Stimulated activated effector memory CD8-positive, alpha-beta T cell treated with anti-CD3 and anti-CD28 coated beads, Interleukin-12 subunit alpha, Interleukin-12 subunit beta, amount 100 ng/mL, for 72 hours (primary cell): ENCODE data around the gene LYRM9.
A peak's percentile ranks its signal among the peaks of the same experiment; 100 is the strongest.

Experiments used
- ATAC-seq: fragments of 150-1000 bp; cut with Tn5 transposase; 2 replicates; pipeline ENCODE4 v1.10.0; 2021
- DNase-seq, 2 donors: peaks; one replicate each; pipeline ENCODE4 v3.0.0; 2021 to 2022; ENCODE audit warnings: low spot score in 2 of 2
- H3K27ac Mint-ChIP-seq: one replicate; pipeline ENCODE4 v1.8.0; 2022; ENCODE audit warnings: mild to moderate bottlenecking, mixed read lengths
- H3K36me3 Mint-ChIP-seq: one replicate; pipeline ENCODE4 v1.8.0; 2022; ENCODE audit warnings: mild to moderate bottlenecking, mixed read lengths
- H3K4me1 Mint-ChIP-seq: one replicate; pipeline ENCODE4 v1.8.0; 2022; ENCODE audit warnings: mixed read lengths
- H3K4me3 Mint-ChIP-seq: one replicate; pipeline ENCODE4 v1.8.0; 2022; ENCODE audit warnings: mild to moderate bottlenecking, mixed read lengths
- H3K9me3 Mint-ChIP-seq: one replicate; pipeline ENCODE4 v1.8.0; 2022; ENCODE audit warnings: mixed read lengths

Gene LYRM9

DNA sequence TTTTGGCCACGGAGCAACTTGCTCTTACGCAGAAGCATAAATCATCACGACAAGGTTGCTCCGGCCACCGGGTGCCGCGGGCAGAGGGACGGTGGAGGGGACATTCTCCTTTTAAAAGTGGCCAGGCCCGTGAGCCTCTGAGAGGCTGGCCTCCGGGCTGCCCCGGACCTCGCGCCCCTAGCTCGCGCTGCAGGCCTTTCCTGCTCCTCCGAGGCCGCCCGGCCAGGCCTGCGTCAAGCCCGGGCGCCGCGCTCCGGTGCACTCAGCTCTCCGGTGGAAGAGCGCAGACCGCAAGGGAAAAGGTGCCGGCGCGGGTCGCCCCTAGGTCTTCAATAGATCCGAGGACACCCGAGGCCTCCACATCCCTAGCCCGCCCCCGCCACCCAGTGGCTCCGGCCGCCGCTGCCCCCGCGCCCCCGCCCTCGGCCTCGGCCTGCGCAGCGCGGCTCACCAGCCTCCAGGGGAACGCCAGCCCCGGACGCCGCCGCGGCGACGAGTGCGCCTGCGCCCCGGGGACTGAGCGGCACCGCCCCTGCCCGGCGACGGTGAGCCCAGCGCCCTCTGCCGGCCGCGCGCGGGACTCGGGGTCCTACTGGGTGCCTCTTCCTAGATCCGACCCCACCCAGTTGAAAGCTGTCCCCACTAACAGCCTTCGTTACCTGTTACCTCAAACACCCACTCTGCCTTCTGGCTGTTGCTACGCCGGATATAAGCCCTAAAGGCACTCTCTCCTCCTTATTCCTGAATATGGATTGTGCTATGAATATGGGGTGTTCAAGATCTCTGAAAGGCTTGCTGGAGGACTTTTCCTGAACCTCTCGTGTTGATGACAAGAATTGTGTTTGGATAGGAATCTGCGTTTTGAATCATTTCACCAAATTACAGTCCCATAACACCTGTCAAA lies at the start of gene LYRM9:
LYRM9 (minus strand) TSS at position 500 of the 904 bp plus-strand sequence. CDS start 10,671 bp downstream, outside the sequence.
- no peaks in the 10 kb centered on the region for H3K9me3 Mint-ChIP-seq
- peak; percentile 97 to 99 for DNase-seq
- peaks cover 6% of the 10 kb centered on the region for H3K36me3 Mint-ChIP-seq
- H3K4me1 Mint-ChIP-seq = peaks cover 21% of the 10 kb centered on the region
- H3K27ac Mint-ChIP-seq = peak within 1 kb of the TSS; percentile 75
- ATAC-seq = peak; percentile 97
- H3K4me3 Mint-ChIP-seq = peak within 1 kb of the TSS; percentile 72

DNA sequence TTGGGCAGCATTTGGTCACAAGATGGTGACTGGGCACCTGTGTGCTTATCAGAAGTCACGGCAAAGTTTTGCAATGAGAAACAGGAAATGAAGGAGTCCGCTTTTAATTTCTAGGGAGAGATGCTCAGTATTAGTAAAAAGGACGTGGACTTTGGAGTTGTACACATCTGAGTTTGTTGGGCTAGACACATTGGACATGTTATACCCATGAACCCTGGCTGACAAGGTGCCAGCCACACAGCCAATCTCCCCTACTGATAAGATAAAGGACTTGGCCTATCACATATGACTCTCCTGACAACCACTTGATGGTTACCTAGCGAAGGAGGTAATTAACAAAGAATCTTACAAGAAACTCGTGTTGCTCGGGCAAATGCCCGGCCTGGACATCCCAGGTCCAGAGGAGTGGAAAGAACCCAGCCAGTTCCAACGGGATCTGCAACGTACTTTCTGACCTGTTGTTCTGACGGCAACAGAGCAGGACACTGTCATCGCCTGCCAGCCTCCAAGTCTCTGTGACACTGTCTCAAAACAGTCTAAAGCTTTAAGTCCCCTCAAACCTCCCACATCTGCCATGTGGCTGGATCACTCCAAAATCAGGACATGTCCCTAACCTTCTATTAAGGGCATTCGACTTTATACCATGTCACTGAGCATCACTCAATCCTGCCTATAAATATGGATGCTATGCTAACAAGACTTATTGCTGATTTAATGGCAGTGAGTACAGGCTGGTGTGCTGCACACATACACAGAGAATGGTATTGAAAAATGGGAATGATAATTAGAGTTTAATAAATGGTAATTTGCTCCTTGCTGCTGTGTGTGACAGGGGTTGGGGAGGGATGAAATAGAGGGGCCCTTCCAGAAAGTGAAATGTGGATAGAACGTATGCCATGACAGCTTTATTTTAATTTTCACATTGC lies 47.6 kb upstream of the LYRM9 start:
- Mint-ChIP-seq H3K4me1 (peaks cover 6% of the 10 kb centered on the region), H3K27ac (no peak overlapping the region), H3K36me3 (no peaks in the 10 kb centered on the region), H3K9me3 (no peaks in the 10 kb centered on the region), H3K4me3 (no peak overlapping the region)
- no peak for ATAC-seq
- no peak for DNase-seq

DNA sequence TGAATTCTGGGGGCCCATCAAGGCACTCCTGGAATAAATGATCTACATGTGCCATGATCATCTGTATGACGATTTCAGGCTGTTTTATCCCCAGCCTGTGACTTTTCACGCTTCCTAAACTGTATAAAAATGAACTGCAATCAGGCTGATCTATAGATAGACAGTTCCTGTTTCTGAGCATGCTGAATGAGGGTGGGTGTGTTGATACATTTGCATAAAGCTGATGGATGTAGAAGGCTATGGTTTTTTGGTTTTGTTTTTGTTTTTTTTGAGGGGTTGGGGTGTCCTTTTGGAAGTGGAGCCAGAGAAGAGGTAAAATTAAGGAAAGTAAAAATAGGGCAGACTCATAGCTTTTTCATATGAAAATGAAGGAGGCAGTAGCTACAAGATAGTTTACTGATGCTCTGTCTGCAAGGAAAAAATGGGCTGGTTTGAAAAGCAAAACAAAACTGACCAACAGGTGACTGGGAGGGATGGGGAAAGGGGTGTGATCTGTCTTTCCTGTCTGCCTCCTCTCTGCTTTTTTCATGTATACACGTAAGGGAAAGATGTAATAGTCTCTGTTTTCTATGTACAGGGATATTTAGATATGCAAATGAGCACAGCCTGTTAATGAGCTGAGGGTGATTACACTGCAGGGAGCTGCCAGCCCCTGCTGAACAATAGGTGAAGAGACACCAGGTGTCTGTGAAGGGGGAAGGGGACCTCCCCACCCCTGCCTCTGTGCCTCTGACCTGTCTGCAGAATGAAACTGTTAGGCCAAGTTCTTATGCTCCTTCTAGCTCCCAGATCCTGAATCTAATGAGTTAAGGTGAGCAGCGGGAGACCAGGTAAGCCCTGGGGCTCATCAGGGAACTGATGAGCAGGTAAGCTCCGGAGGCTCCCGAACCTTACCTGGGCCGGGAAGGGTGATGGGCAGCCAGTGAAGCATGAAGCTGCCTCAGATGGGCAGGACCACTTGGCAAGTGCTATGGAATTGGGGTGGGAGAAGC lies 46.6 kb upstream of the LYRM9 start:
- no peak overlapping the region for H3K4me3 Mint-ChIP-seq
- DNase-seq (no peak), ATAC-seq (no peak)
- no peak overlapping the region for H3K27ac Mint-ChIP-seq
- H3K9me3 Mint-ChIP-seq = no peaks in the 10 kb centered on the region
- no peaks in the 10 kb centered on the region for H3K36me3 Mint-ChIP-seq
- peaks cover 6% of the 10 kb centered on the region for H3K4me1 Mint-ChIP-seq

DNA sequence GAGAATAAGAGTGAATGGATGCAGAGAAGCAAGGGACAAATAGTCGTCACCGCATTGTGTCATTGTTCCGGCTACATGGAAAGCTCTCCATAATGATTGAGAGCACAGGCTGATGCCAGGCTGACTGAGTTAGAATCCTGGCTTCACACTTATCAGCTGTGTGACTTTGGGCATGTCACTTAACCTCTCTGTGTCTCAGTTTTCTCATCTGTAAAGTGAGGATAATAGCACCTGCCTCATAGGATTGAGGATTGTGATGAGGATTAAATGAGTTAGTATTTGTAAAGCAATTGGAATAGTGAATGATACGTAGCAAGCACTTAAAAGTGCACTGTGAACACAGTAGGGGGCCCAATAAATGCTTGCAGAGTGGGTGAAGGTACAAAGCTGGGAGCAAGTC lies 45.7 kb upstream of the LYRM9 start:
- ATAC-seq (no peak), DNase-seq (no peak)
- Mint-ChIP-seq H3K4me1 (peaks cover 6% of the 10 kb centered on the region), H3K27ac (no peak overlapping the region), H3K9me3 (no peaks in the 10 kb centered on the region), H3K4me3 (no peak overlapping the region), H3K36me3 (no peaks in the 10 kb centered on the region)

DNA sequence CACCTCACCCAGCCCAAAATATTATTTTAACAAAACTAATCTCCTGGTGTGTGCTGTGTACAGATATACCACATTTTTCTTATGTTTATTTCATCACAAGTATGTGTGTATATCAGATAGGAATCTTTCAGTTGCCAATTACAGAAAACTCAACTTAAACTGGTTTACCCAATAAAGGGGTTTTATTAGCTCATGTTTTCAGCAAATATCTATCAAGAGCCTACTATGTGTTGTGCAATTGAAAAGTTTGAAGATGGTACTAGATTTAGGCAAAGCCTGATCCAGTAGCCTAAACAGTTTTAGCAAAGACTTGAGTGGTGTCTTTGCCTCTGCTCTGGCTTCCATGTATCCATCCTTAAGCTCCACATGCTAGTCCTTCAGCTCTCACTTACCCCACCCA lies 45.1 kb upstream of the LYRM9 start:
- H3K4me3 Mint-ChIP-seq = no peak overlapping the region
- no peaks in the 10 kb centered on the region for H3K9me3 Mint-ChIP-seq
- H3K4me1 Mint-ChIP-seq = peaks cover 6% of the 10 kb centered on the region
- H3K27ac Mint-ChIP-seq = no peak overlapping the region
- DNase-seq (no peak), ATAC-seq (no peak)
- no peaks in the 10 kb centered on the region for H3K36me3 Mint-ChIP-seq

DNA sequence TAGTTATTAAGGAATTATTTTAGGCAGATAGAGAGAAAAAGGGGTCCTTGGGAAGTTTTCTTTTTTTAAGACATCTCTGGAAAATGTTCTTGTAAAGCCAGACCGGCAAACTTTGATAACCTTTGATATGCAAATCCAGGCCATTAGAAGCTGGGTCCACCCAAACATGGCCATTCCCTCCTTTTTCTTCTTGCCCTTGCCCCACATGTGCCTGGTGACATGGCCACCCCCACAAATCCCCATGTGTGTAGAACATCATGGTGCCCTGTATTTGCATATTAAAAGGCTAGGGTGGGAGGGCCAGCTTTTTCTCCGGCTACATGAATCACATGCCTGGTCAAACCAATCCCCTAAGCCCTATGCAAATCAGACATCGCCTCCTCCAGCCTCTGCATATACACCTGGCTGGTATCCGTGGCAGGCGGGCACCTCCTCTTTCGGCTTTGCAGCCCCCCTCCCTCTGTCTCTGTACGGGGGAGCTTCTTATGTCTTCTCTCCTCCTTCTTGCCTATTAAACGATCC lies 43.9 kb upstream of the LYRM9 start:
- Mint-ChIP-seq H3K4me1 (peaks cover 6% of the 10 kb centered on the region), H3K9me3 (no peaks in the 10 kb centered on the region), H3K27ac (no peak overlapping the region), H3K36me3 (no peaks in the 10 kb centered on the region), H3K4me3 (no peak overlapping the region)
- ATAC-seq = no peak
- DNase-seq = no peak

DNA sequence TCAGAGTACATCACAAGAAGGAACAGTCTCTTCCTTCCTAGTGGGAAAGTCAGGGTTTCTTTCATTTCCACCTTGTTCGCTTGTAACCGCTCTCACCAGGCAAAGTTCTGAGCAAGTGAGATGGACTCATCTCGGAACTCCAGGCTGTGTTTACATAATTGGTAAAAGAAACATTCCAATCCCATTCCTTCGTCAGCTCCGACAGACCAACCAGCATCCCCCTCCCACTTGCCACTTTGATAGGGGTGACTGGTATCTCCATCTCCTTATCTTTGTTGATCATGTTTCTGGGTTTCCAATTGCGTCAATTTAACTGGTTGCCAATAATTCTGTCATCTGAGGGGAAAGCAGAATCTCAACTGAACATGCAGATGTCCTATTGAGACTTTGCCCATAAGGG lies 36.8 kb upstream of the LYRM9 start:
- DNase-seq (no peak), ATAC-seq (no peak)
- Mint-ChIP-seq H3K36me3 (no peaks in the 10 kb centered on the region), H3K9me3 (no peaks in the 10 kb centered on the region), H3K4me1 (no peaks in the 10 kb centered on the region), H3K27ac (no peak overlapping the region), H3K4me3 (no peak overlapping the region)

DNA sequence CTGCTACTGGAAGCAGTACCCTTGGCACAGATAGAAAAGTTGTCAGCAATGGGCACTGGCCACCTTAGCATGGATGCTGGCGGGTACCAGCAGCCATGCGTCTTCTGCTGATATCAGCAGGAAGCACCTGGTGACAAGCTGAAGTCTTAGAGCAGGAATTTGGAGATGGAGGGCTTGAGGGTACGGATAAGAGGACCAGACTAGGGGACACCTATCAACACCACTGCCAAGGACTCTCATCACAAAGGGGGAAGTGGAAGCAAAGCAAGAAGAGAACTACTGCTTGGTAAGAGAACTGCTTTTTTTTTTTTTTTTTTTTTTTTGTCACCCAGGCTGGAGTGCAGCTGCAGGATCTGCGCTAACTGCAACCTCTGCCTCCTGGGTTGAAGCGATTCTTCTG lies 35.4 kb upstream of the LYRM9 start:
- H3K9me3 Mint-ChIP-seq = no peaks in the 10 kb centered on the region
- DNase-seq (no peak), ATAC-seq (no peak)
- no peak overlapping the region for H3K4me3 Mint-ChIP-seq
- no peaks in the 10 kb centered on the region for H3K4me1 Mint-ChIP-seq
- no peaks in the 10 kb centered on the region for H3K36me3 Mint-ChIP-seq
- H3K27ac Mint-ChIP-seq = no peak overlapping the region

DNA sequence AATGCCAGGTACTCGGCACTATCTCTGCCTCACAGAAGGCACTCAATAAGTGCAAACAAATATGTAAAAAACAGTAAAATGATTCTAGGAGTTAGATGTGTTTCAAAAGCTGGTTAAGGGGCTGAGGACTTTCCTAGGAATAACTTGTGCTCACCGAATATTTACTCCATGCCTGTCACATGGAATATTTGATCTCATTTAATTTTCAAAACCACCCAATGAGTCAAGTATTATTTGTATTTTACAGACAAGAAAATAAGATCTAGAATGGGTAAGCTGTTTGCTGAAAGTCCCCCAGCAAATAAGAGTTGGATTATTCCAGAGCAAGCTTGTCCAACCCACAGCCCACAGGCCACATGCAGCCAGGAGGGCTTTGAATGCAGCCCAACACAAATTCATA lies 34.6 kb upstream of the LYRM9 start:
- no peaks in the 10 kb centered on the region for H3K4me1 Mint-ChIP-seq
- no peak overlapping the region for H3K27ac Mint-ChIP-seq
- DNase-seq (no peak), ATAC-seq (no peak)
- no peaks in the 10 kb centered on the region for H3K36me3 Mint-ChIP-seq
- no peaks in the 10 kb centered on the region for H3K9me3 Mint-ChIP-seq
- no peak overlapping the region for H3K4me3 Mint-ChIP-seq

DNA sequence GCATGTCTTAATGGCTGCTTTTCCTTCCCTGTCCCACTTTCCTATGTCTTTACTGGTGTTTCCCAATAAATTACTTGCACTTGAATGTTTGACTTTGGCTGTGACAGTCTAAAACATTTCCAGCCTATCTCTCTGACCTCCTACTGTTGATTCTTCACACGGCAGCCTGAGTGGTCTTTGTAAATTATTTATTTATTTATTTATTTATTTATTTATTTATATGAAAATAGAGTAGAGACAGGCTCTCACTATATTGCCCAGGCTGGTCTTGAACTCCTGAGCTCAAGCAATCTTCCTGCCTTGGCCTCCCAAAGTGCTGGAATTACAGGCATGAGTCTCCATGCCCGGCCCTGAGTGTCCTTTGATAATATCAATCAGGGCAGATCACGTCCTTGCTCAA lies 28.4 kb upstream of the LYRM9 start:
- H3K4me3 Mint-ChIP-seq = no peak overlapping the region
- DNase-seq (no peak), ATAC-seq (no peak)
- H3K27ac Mint-ChIP-seq = no peak overlapping the region
- H3K4me1 Mint-ChIP-seq = no peaks in the 10 kb centered on the region
- no peaks in the 10 kb centered on the region for H3K9me3 Mint-ChIP-seq
- no peaks in the 10 kb centered on the region for H3K36me3 Mint-ChIP-seq

DNA sequence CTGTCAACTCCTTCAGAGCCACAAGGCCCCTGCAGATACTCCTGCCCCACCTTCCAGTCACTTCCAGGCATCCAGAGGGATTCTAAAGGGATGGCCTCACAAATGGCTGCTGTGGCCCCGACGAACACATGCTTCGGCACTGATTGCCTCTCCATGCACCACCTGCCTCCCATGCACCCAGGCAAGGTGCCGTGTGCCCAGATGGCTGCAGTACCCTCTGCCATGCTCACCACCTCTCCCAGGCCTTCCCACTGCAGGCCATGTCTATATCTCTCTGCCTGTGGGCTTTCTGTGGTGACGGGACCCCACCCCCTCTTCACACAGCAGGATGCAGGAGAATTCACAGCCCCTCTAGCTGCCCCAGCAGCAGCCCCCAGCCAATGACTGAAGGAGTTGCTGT lies 27.9 kb upstream of the LYRM9 start:
- Mint-ChIP-seq H3K4me1 (no peaks in the 10 kb centered on the region), H3K36me3 (no peaks in the 10 kb centered on the region), H3K9me3 (no peaks in the 10 kb centered on the region), H3K27ac (no peak overlapping the region), H3K4me3 (no peak overlapping the region)
- ATAC-seq (no peak), DNase-seq (no peak)

DNA sequence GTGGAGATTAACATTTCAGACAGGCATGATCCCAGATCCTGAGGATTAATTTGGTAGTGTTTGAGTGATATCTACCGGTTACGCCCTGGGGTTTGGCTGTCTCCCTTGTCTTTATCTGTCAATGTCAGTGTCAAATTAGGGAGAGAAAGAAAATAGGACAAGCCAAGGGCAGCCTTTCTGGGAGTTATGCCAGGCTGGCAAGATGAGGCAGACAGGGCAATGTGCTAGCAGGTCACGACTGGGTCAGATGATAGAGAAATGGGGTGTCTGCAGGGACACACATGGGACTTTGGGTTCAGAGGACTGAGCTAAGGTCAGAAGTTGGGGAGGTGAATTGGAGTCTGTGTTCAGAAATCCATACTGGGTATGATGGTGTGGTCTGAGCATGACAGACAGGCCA lies 27.4 kb upstream of the LYRM9 start:
- Mint-ChIP-seq H3K4me3 (no peak overlapping the region), H3K4me1 (no peaks in the 10 kb centered on the region), H3K36me3 (no peaks in the 10 kb centered on the region), H3K9me3 (no peaks in the 10 kb centered on the region), H3K27ac (no peak overlapping the region)
- ATAC-seq (no peak), DNase-seq (no peak)

DNA sequence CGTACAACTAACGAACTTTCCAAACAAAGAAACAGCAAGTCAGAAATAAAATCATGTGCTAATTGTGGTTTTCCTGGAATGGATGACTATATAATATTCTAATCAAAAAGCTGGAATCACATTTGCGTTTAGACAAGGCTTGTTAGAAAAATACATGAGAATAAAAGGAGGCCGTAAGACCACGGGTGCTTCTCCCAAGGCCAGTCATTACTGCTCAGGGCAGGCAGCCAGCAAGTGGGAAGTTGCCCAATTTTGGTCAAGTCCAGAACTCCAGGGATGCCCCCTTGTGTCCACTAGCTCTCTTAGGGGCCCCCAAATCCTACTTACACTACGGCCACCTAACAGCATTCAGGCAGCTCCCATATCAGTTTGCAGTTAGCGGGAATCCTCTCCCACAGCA lies 25.9 kb upstream of the LYRM9 start:
- Mint-ChIP-seq H3K27ac (no peak overlapping the region), H3K4me3 (no peak overlapping the region), H3K4me1 (no peaks in the 10 kb centered on the region), H3K36me3 (no peaks in the 10 kb centered on the region), H3K9me3 (no peaks in the 10 kb centered on the region)
- DNase-seq (no peak), ATAC-seq (no peak)

DNA sequence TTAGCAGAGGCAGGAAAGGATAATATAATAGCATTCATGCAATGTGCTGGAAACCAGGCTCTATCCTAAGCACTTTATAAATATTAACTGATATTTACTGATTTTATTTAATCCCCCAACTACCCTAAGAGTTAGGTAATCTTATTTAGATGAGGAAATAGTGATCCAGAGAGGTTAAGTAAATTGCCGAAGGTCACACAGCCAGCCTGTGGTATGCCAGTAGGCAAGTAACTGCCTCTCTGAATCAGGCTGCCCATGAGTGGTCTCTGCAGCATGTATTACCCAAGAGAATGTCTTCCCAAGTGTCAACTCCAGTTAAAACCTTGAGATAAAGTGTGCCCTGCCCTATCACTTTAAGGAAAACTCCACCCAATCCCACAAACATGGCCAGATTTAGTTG lies 25.3 kb upstream of the LYRM9 start:
- H3K36me3 Mint-ChIP-seq = no peaks in the 10 kb centered on the region
- no peak overlapping the region for H3K4me3 Mint-ChIP-seq
- no peak for ATAC-seq
- no peaks in the 10 kb centered on the region for H3K4me1 Mint-ChIP-seq
- DNase-seq = no peak
- H3K27ac Mint-ChIP-seq = no peak overlapping the region
- H3K9me3 Mint-ChIP-seq = no peaks in the 10 kb centered on the region

DNA sequence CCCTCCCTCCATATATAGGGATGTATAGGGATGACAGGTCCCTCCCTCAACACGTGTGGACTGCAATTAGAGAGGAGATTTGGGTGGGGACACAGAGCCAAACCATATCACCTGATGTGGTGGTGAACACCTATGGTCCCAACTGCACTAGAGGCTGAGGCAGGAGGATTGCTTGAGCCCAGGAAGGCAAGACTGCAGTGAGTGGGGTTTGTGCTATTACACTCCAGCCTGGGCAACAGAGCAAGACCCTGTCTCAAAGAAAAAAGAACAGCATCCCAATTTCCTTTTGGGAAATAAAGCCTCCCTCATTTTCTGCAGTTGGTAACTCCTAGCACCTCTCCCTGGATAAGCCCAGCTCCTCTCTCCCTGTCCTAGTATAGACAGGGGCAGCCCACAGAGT lies 23.8 kb upstream of the LYRM9 start:
- no peaks in the 10 kb centered on the region for H3K4me1 Mint-ChIP-seq
- no peak overlapping the region for H3K27ac Mint-ChIP-seq
- no peak overlapping the region for H3K4me3 Mint-ChIP-seq
- ATAC-seq = no peak
- no peaks in the 10 kb centered on the region for H3K36me3 Mint-ChIP-seq
- DNase-seq = no peak
- peaks cover 2% of the 10 kb centered on the region for H3K9me3 Mint-ChIP-seq
